DND-41 (cell line): ENCODE measurements around the gene SLITRK6.

ENCODE experiments used
- CTCF ChIP-seq: IDR thresholded peaks from 2 replicates; pipeline ENCODE4 v1.5.1; 2012; ENCODE audit warnings: borderline replicate concordance, low read length, moderate library complexity, mild to moderate bottlenecking; ENCODE audit not compliant: poor library complexity, severe bottlenecking; ENCODE audit errors: extremely low read depth
- EZH2 ChIP-seq: IDR thresholded peaks from 3 replicates; pipeline ENCODE4 v1.6.1; 2012; ENCODE audit warnings: borderline replicate concordance, low read depth, mild to moderate bottlenecking, moderate library complexity, low read length, inconsistent platforms; ENCODE audit not compliant: severe bottlenecking

DNA sequence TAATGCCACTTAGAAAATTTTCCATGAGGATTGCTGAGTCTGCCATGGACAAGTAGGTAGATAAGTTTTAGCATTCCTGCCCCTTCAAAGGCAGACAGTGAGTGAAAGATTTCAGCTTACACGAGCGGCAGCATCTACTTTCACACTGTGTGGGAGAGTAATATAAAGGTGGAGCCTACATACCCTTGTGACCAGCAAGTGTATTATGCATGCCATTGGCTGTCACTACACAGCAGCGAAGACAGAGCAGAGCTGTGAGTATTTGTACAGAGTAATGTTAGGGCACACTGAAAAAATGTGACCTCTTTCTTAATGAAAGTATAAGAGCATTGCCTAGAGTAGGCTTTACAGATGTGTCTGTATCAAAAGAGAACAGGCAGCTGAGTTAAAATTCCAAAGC lies 14.0 kb downstream of the SLITRK6 start:
- TF ChIP-seq CTCF (no peak), EZH2 (no peak)
